Motor neuron (in vitro differentiated cells): Measurements from ENCODE around the gene ZKSCAN4. TPM values are rescaled to one million over a fixed set of nuclear protein-coding genes. Genes with fewer than 3 reads are reported as not detected.

ENCODE experiments used
- ATAC-seq, 8 experiments: fragments of 200-7000 bp; cut with Tn5 transposase; replicated peaks in 6 of 8; 2 replicates each; pipeline ENCODE4 v1.8.0; 2021; ENCODE audit warnings: mild to moderate bottlenecking in 8 of 8, moderate library complexity in 8 of 8
- H3K27ac ChIP-seq, 2 donors: fragments of 250-450 bp; sonication (Bioruptor Pico); 2 replicates each; pipeline ENCODE4 v1.9.0; 2021; ENCODE audit warnings: antibody characterized with exemption in 2 of 2, mild to moderate bottlenecking in 2 of 2, moderate library complexity in 1 of 2
- H3K4me1 ChIP-seq, 2 donors: fragments of 250-450 bp; sonication (Bioruptor Pico); replicated peaks in 1 of 2; 2 replicates each; pipeline ENCODE4 v1.6.1; 2021; ENCODE audit warnings: antibody characterized with exemption in 2 of 2, mild to moderate bottlenecking in 2 of 2, moderate library complexity in 1 of 2
- H3K4me3 ChIP-seq, 5 donors: fragments of 250-450 bp; sonication (Bioruptor Pico); 2 replicates each; pipeline ENCODE4 v1.9.0; 2021; ENCODE audit warnings: antibody characterized with exemption in 5 of 5, mild to moderate bottlenecking in 5 of 5, moderate library complexity in 4 of 5
- WGBS, 10 experiments: fragments of 450-650 bp; shearing (Covaris generic); methylation state at CpG; one replicate each; pipeline ENCODE4 v1.0.0; 2022; 5-methylcytosine and 5-hydroxymethylcytosine counted together
- in situ Hi-C, 9 experiments: fragments of 400-800 bp; cut with MboI; loops; one replicate each; pipeline ENCODE4 v1.15.0; 2021; ENCODE audit warnings: low sequenced_read_pairs in 9 of 9, low pct_unique_long_range_greater_than_20kb in 2 of 9; ENCODE audit not compliant: unreplicated experiment in 9 of 9
- total RNA-seq, 8 experiments: library from RNA; unstranded; fragments of 300-600 nt; gene quantifications; 2 replicates each; pipeline versions ENCODE4 v1.2.3 to v1.2.4, GENCODE V29; 2022

Gene ZKSCAN4
- total RNA-seq, 8 experiments from 2014 or later = 4.6 to 9.4 (median 7.2) TPM

DNA sequence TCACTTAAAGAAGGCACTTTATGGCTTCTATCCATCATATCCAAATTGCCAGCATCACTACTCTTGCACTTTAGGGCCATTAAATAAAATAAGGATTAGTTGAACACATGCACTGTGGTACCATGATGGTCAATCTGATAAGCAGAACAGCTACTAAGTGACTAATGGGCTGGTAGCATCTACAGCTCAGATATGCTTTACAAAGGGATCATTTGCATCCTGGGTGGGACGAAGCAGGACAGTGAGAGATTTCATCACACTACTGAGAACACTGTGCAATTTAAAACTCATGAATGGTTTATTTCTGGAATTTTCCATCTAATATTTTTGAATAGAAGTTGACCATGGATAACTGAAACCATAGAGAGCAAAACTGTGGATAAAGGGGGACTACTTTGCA lies 52.0 kb downstream of the ZKSCAN4 start:
- WGBS, 10 experiments = 0 to 100% (median 67%) methylated on average over 1 of the region's 1 CpG; no CpG with 5 or more reads in 1 of the 10 experiments
- Histone ChIP-seq H3K4me1 (no peaks in the 10 kb centered on the region), H3K27ac (no peak overlapping the region), H3K4me3 (no peak overlapping the region)
- peak in 2 of 8 experiments; percentile 84 to 92 for ATAC-seq
- in situ Hi-C loops = no loop called here

Other genes starting within 250 kb of the ZKSCAN4 start
- gene ZNF165, start 171.7 kb downstream of the ZKSCAN4 start, total RNA-seq = 1 to 10 TPM in 1 of 8 experiments, under 1 TPM in 7; 0.56 to 2.1 (median 0.79) TPM
- gene ZSCAN16, start 127.7 kb downstream of the ZKSCAN4 start, total RNA-seq = 10 to 100 TPM in 3 of 8 experiments, 1 to 10 TPM in 5; 1.6 to 19.7 (median 9.0) TPM
- 10 to 100 TPM; 12.9 to 41.1 (median 27.1) TPM for gene ZKSCAN8, start 110.4 kb downstream of the ZKSCAN4 start, total RNA-seq
- 10 to 100 TPM in 7 of 8 experiments, 1 to 10 TPM in 1; 6.3 to 45.9 (median 26.5) TPM for gene ZSCAN9, start 27.0 kb downstream of the ZKSCAN4 start, total RNA-seq
- gene NKAPL, start 7.0 kb upstream of the ZKSCAN4 start, total RNA-seq = 1 to 10 TPM in 1 of 8 experiments, under 1 TPM in 4, not detected in 3; 0.14 to 5.3 (median 0.42) TPM
- gene ZSCAN26, start 14.9 kb upstream of the ZKSCAN4 start, total RNA-seq = 10 to 100 TPM in 7 of 8 experiments, 1 to 10 TPM in 1; 6.4 to 29.9 (median 19.2) TPM
- 10 to 100 TPM in 2 of 8 experiments, 1 to 10 TPM in 5, under 1 TPM in 1; 0.81 to 11.5 (median 7.5) TPM for gene PGBD1, start 29.3 kb upstream of the ZKSCAN4 start, total RNA-seq
- 10 to 100 TPM in 1 of 8 experiments, 1 to 10 TPM in 7; 4.7 to 11.1 (median 6.5) TPM for gene ZSCAN31, start 83.9 kb upstream of the ZKSCAN4 start, total RNA-seq
- 10 to 100 TPM in 1 of 8 experiments, 1 to 10 TPM in 7; 2.5 to 10.3 (median 7.8) TPM for gene ZKSCAN3, start 97.7 kb upstream of the ZKSCAN4 start, total RNA-seq
- gene ZSCAN12, start 147.5 kb upstream of the ZKSCAN4 start, total RNA-seq = 10 to 100 TPM in 6 of 8 experiments, 1 to 10 TPM in 2; 6.1 to 13.1 (median 10.9) TPM
- gene ZSCAN23, start 191.2 kb upstream of the ZKSCAN4 start, total RNA-seq = 10 to 100 TPM in 2 of 8 experiments, 1 to 10 TPM in 6; 2.5 to 11.5 (median 8.1) TPM